Activated naive CD4-positive, alpha-beta T cell treated with anti-CD3 and anti-CD28 coated beads, Interleukin-2, amount 10 ng/mL, durations not matched to agents 7 days and 5 days (primary cell): Measurements from ENCODE around the gene MAST2.

ENCODE experiments used
- CTCF ChIA-PET: fragments of 350-600 bp; sonication (Branson Sonifier 250); formaldehyde crosslinking; loops from one replicate; lab custom pipeline; 2021; ENCODE audit warnings: antibody characterized with exemption; lab: Charles Lee
- DNase-seq: peaks from one replicate; pipeline ENCODE4 v3.0.0-alpha.2; 2020
- H3K27ac Mint-ChIP-seq: one replicate; pipeline ENCODE4 v1.8.0; 2021; ENCODE audit warnings: mild to moderate bottlenecking, moderate library complexity, mixed read lengths
- H3K27me3 Mint-ChIP-seq: one replicate; pipeline ENCODE4 v1.8.0; 2021; ENCODE audit warnings: mild to moderate bottlenecking, mixed read lengths
- H3K36me3 Mint-ChIP-seq: one replicate; pipeline ENCODE4 v1.8.0; 2021; ENCODE audit warnings: mixed read lengths
- H3K4me1 Mint-ChIP-seq: one replicate; pipeline ENCODE4 v1.8.0; 2021; ENCODE audit warnings: mixed read lengths
- H3K4me3 Mint-ChIP-seq: one replicate; pipeline ENCODE4 v1.8.0; 2021; ENCODE audit warnings: mild to moderate bottlenecking, moderate library complexity, mixed read lengths
- H3K9me3 Mint-ChIP-seq: one replicate; pipeline ENCODE4 v1.8.0; 2021; ENCODE audit warnings: mixed read lengths

The MAST2 gene

GRCh38 chr1:45968941-45969666 lies 165.7 kb downstream of the MAST2 start:
- DNase-seq, result no peak
- H3K4me3 Mint-ChIP-seq, result no peak overlapping the region
- no peaks in the 10 kb centered on the region for H3K36me3 Mint-ChIP-seq
- no peak overlapping the region for H3K27ac Mint-ChIP-seq
- H3K4me1 Mint-ChIP-seq, result no peaks in the 10 kb centered on the region
- CTCF ChIA-PET, result no interaction called here
- no peaks in the 10 kb centered on the region for H3K9me3 Mint-ChIP-seq
- H3K27me3 Mint-ChIP-seq, result no peaks in the 10 kb centered on the region

DNA sequence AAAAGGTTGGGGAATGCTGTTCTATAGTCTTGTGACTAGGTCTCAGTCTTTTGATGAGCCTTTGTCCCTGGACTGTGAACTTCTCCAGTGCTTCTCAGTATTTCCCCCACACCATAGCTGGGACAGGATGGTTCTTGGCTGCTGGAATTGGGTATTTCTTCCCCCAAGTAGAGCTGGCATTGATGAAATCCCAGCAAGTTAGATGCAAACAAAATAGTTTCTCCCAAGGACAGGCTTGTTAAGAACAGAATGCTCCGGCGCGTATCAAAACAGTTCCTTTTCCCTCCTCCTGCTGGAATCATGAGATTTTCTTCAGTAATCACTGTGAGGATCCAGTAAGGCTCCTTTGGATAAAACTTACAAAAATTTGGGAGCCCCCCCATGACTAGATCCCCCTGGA lies 166.5 kb downstream of the MAST2 start:
- DNase-seq, result no peak
- Mint-ChIP-seq H3K9me3 (no peaks in the 10 kb centered on the region), H3K27me3 (no peaks in the 10 kb centered on the region), H3K36me3 (no peaks in the 10 kb centered on the region), H3K4me3 (no peak overlapping the region), H3K27ac (no peak overlapping the region), H3K4me1 (no peaks in the 10 kb centered on the region)
- CTCF ChIA-PET, result no interaction called here

DNA sequence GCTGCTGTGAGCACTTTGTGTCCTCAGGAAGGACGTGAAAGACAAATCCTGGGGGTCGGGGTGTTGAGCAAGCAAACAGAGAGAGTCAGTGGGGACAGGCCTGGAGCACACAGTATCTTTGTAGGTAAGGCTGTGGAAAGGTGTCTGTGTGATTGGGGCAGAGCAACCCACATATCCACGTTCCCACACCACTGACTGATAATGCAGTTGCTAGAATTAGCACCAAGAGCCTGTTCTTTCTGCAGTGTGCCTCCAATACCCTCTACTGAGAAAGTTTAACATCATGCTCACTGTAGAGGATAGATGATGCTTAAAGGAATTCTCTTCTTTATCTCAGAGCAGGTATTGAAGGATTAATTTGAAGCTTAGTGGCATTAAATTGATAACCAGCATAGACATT lies 167.9 kb downstream of the MAST2 start:
- CTCF ChIA-PET, result no interaction called here

GRCh38 chr1:45971922-45972531 lies 168.6 kb downstream of the MAST2 start:
- H3K4me1 Mint-ChIP-seq, result no peaks in the 10 kb centered on the region
- CTCF ChIA-PET, result no interaction called here
- no peaks in the 10 kb centered on the region for H3K36me3 Mint-ChIP-seq
- H3K27ac Mint-ChIP-seq, result no peak overlapping the region
- no peak for DNase-seq
- no peaks in the 10 kb centered on the region for H3K9me3 Mint-ChIP-seq
- H3K27me3 Mint-ChIP-seq, result no peaks in the 10 kb centered on the region
- no peak overlapping the region for H3K4me3 Mint-ChIP-seq

More for the DNA sequence above, 167.9 kb downstream of the MAST2 start:
- Mint-ChIP-seq H3K27ac (no peak overlapping the region), H3K27me3 (no peaks in the 10 kb centered on the region), H3K4me3 (no peak overlapping the region), H3K36me3 (no peaks in the 10 kb centered on the region), H3K4me1 (no peaks in the 10 kb centered on the region), H3K9me3 (no peaks in the 10 kb centered on the region)
- DNase-seq, result no peak

DNA sequence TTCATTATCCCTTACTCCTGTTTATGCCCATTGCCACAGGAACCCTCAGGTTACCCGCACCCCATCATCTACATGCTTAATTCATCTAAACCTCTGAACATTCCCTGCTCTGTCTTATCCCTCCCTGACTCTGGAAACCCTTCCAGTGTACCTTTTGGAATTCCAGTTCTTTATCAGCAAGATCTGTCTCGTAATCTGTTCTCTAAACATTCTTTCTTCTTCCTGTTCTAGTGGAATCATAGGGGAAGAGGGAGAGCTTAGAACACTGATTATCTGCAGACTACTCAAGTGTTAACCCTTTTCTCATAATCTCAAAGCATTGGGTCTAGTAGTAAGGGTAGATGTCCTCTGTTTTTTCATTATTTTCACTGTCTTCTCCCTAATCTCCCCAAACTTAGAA lies 169.2 kb downstream of the MAST2 start:
- CTCF ChIA-PET, result no interaction called here
- no peaks in the 10 kb centered on the region for H3K4me1 Mint-ChIP-seq
- no peaks in the 10 kb centered on the region for H3K36me3 Mint-ChIP-seq
- H3K9me3 Mint-ChIP-seq, result no peaks in the 10 kb centered on the region
- DNase-seq, result no peak
- H3K27ac Mint-ChIP-seq, result no peak overlapping the region
- no peak overlapping the region for H3K4me3 Mint-ChIP-seq
- no peaks in the 10 kb centered on the region for H3K27me3 Mint-ChIP-seq

- no peak for DNase-seq
- H3K9me3 Mint-ChIP-seq, result no peaks in the 10 kb centered on the region
- H3K4me1 Mint-ChIP-seq, result no peaks in the 10 kb centered on the region
- no peak overlapping the region for H3K4me3 Mint-ChIP-seq
- no peaks in the 10 kb centered on the region for H3K27me3 Mint-ChIP-seq
- H3K27ac Mint-ChIP-seq, result no peak overlapping the region
- no peaks in the 10 kb centered on the region for H3K36me3 Mint-ChIP-seq
- CTCF ChIA-PET, result no interaction called here
Observed at GRCh38 chr1:45973121-45973520, 169.7 kb downstream of the MAST2 start.

GRCh38 chr1:45974541-45975269 lies 171.3 kb downstream of the MAST2 start:
- no peaks in the 10 kb centered on the region for H3K4me1 Mint-ChIP-seq
- no peak for DNase-seq

GRCh38 chr1:45976623-45977022 lies 173.2 kb downstream of the MAST2 start:
- no peak for DNase-seq
- no peak overlapping the region for H3K4me3 Mint-ChIP-seq
- CTCF ChIA-PET, result no interaction called here
- no peaks in the 10 kb centered on the region for H3K27me3 Mint-ChIP-seq
- peaks cover 5% of the 10 kb centered on the region for H3K9me3 Mint-ChIP-seq
- no peaks in the 10 kb centered on the region for H3K4me1 Mint-ChIP-seq
- H3K36me3 Mint-ChIP-seq, result no peaks in the 10 kb centered on the region
- H3K27ac Mint-ChIP-seq, result no peak overlapping the region

More at GRCh38 chr1:45974541-45975269, 171.3 kb downstream of the MAST2 start:
- no peaks in the 10 kb centered on the region for H3K27me3 Mint-ChIP-seq
- H3K4me3 Mint-ChIP-seq, result no peak overlapping the region
- no peaks in the 10 kb centered on the region for H3K9me3 Mint-ChIP-seq
- no peak overlapping the region for H3K27ac Mint-ChIP-seq
- CTCF ChIA-PET, result no interaction called here
- H3K36me3 Mint-ChIP-seq, result no peaks in the 10 kb centered on the region

DNA sequence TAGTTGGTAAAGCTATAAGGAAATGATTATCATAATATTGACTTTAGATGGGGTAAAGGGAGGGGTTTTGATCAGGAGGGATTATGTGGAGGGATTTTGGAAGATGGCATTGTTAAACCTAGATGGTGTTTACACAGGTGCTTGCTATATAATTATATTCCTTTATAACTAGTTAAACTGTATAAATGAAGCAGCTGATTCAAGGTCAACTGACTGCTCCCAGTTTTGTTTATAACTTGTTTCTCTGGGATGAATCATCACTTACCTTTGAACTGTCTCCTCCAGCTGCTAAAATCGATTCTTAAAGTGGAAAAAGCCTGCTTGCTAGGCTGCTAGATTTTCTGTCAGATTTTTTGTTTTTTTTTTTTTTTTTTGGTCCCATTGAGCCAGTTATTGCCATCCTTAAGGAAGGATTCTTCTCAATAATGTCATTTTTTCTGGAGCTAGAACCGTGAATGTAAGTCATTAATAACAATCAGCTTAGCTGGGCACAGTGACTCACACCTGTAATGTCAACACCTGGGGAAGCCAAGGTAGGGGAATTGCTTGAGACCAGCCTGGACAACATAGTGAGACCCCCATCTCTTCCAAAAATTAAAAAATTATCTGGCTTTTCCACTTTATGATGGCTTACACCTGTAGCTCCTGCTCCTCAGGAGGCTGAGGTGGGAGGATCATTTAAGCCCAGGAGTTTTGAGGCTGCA lies 175.8 kb downstream of the MAST2 start:
- Mint-ChIP-seq H3K27ac (no peak overlapping the region), H3K9me3 (peaks cover 5% of the 10 kb centered on the region), H3K36me3 (no peaks in the 10 kb centered on the region), H3K4me3 (no peak overlapping the region), H3K4me1 (no peaks in the 10 kb centered on the region), H3K27me3 (no peaks in the 10 kb centered on the region)
- CTCF ChIA-PET, result no interaction called here
- no peak for DNase-seq

GRCh38 chr1:45979778-45980176 lies 176.4 kb downstream of the MAST2 start:
- H3K27me3 Mint-ChIP-seq, result no peaks in the 10 kb centered on the region
- H3K27ac Mint-ChIP-seq, result no peak overlapping the region
- no peaks in the 10 kb centered on the region for H3K36me3 Mint-ChIP-seq
- no peak overlapping the region for H3K4me3 Mint-ChIP-seq
- peaks cover 5% of the 10 kb centered on the region for H3K9me3 Mint-ChIP-seq
- no peaks in the 10 kb centered on the region for H3K4me1 Mint-ChIP-seq
- no peak for DNase-seq
- CTCF ChIA-PET, result no interaction called here

DNA sequence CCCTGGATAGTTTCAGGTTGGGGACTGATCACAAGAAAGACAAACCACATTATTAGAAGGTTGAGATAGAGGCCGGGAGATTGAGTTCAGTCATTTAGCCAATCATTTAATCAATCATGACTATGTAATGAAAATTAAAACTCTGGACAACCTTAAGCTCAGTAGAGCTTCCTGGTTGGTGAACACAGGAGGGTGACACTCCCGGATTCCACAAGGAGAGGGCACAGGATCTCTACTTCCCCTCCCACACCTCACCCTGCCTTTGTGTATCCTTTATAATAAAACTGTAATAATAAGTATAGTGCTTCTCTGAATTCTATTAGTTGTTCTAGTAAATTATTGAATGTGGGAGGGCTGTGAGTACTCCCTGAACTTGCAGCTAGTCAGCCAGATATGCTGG lies 178.9 kb downstream of the MAST2 start:
- no peak for DNase-seq
- Mint-ChIP-seq H3K27me3 (no peaks in the 10 kb centered on the region), H3K4me3 (no peak overlapping the region), H3K36me3 (no peaks in the 10 kb centered on the region), H3K27ac (no peak overlapping the region), H3K9me3 (peaks cover 5% of the 10 kb centered on the region), H3K4me1 (no peaks in the 10 kb centered on the region)
- CTCF ChIA-PET, result interaction anchor here (0.6 kb wide), 1 partner anchor 196 kb away, joined by 3 read pairs; no protein-coding TSS in a partner anchor

GRCh38 chr1:45983967-45984366 lies 180.6 kb downstream of the MAST2 start:
- H3K36me3 Mint-ChIP-seq, result no peaks in the 10 kb centered on the region
- H3K27me3 Mint-ChIP-seq, result no peaks in the 10 kb centered on the region
- no peaks in the 10 kb centered on the region for H3K4me1 Mint-ChIP-seq
- H3K9me3 Mint-ChIP-seq, result peaks cover 5% of the 10 kb centered on the region
- H3K27ac Mint-ChIP-seq, result no peak overlapping the region
- H3K4me3 Mint-ChIP-seq, result no peak overlapping the region
- CTCF ChIA-PET, result no interaction called here
- DNase-seq, result no peak

DNA sequence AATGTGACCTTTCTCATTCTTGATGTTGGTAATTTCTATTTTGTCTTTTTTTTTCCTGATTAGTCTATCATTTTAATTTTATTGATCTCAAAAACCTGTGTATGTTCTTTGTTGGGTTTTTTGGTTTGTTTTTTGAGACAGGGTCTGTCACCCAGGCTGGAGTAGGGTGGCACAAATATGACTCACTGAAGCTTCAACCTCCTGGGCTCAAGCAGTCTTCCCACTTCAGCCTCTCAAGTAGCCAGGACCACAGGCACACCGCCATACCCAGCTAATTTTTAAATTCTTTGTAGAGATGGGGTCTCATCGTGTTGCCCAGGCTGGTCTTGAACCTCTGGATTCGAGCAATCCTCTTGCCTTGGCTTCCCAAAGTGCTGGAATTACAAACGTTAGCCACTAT lies 183.8 kb downstream of the MAST2 start:
- CTCF ChIA-PET, result no interaction called here
- DNase-seq, result no peak
- Mint-ChIP-seq H3K9me3 (no peaks in the 10 kb centered on the region), H3K36me3 (no peaks in the 10 kb centered on the region), H3K27ac (no peak overlapping the region), H3K4me3 (no peak overlapping the region), H3K4me1 (no peaks in the 10 kb centered on the region), H3K27me3 (no peaks in the 10 kb centered on the region)

GRCh38 chr1:45989249-45989648 lies 185.8 kb downstream of the MAST2 start:
- Mint-ChIP-seq H3K27me3 (no peaks in the 10 kb centered on the region), H3K4me1 (no peaks in the 10 kb centered on the region), H3K4me3 (no peak overlapping the region), H3K27ac (no peak overlapping the region), H3K36me3 (no peaks in the 10 kb centered on the region), H3K9me3 (no peaks in the 10 kb centered on the region)
- DNase-seq, result no peak
- CTCF ChIA-PET, result no interaction called here
